ENCODE data around the gene C15orf61.

Gene C15orf61

GRCh38 chr15:67547836-67548235, 26.9 kb downstream of the C15orf61 start:
- Histone ChIP-seq H3K36me3 (peaks cover 18% of the 10 kb centered on the region), H3K27me3 (no peaks in the 10 kb centered on the region), H3K4me3 (ENCODE audit: low read depth in 1 of 2, low read length in 1 of 2) (no peak overlapping the region), H3K27ac (no peak overlapping the region), H3K4me1 (ENCODE audit: control insufficient read depth in 1 of 2, insufficient read depth in 1 of 2, low read depth in 1 of 2, low read length in 1 of 2) (peaks cover 5 to 7% of the 10 kb centered on the region in 2 experiments), H3K9me3 (no peaks in the 10 kb centered on the region)
- no peak for TF ChIP-seq CTCF (IDR thresholded peaks at IDR 0.05)

GRCh38 chr15:67548236-67548852, 27.4 kb downstream of the C15orf61 start:
- TF ChIP-seq CTCF (IDR thresholded peaks at IDR 0.05) = no peak
- Histone ChIP-seq H3K4me1 (ENCODE audit: control insufficient read depth in 1 of 2, insufficient read depth in 1 of 2, low read depth in 1 of 2, low read length in 1 of 2) (peaks cover under 1 to 2% of the 10 kb centered on the region in 2 experiments), H3K36me3 (peaks cover 18% of the 10 kb centered on the region), H3K4me3 (ENCODE audit: low read depth in 1 of 2, low read length in 1 of 2) (no peak overlapping the region), H3K27me3 (no peaks in the 10 kb centered on the region), H3K9me3 (no peaks in the 10 kb centered on the region), H3K27ac (no peak overlapping the region)

- no peak overlapping the region for H3K27ac ChIP-seq
- H3K36me3 ChIP-seq = peaks cover 18% of the 10 kb centered on the region
- no peaks in the 10 kb centered on the region for H3K9me3 ChIP-seq
- no peak overlapping the region for H3K4me3 ChIP-seq (ENCODE audit: low read depth in 1 of 2, low read length in 1 of 2)
- no peaks in the 10 kb centered on the region for H3K4me1 ChIP-seq (ENCODE audit: control insufficient read depth in 1 of 2, insufficient read depth in 1 of 2, low read depth in 1 of 2, low read length in 1 of 2)
- TF ChIP-seq CTCF (IDR thresholded peaks at IDR 0.05) = no peak
- no peaks in the 10 kb centered on the region for H3K27me3 ChIP-seq
These were observed 28.1 kb downstream of the C15orf61 start for GRCh38 chr15:67548862-67549651.

GRCh38 chr15:67549736-67550135, 28.8 kb downstream of the C15orf61 start:
- H3K4me3 ChIP-seq (ENCODE audit: low read depth in 1 of 2, low read length in 1 of 2) = no peak overlapping the region
- no peaks in the 10 kb centered on the region for H3K4me1 ChIP-seq (ENCODE audit: control insufficient read depth in 1 of 2, insufficient read depth in 1 of 2, low read depth in 1 of 2, low read length in 1 of 2)
- no peaks in the 10 kb centered on the region for H3K9me3 ChIP-seq
- H3K27ac ChIP-seq = no peak overlapping the region
- TF ChIP-seq CTCF (IDR thresholded peaks at IDR 0.05) = no peak
- peaks cover 18% of the 10 kb centered on the region for H3K36me3 ChIP-seq
- no peaks in the 10 kb centered on the region for H3K27me3 ChIP-seq

- TF ChIP-seq CTCF (IDR thresholded peaks at IDR 0.05) = no peak
- no peaks in the 10 kb centered on the region for H3K4me1 ChIP-seq (ENCODE audit: control insufficient read depth in 1 of 2, insufficient read depth in 1 of 2, low read depth in 1 of 2, low read length in 1 of 2)
- no peak overlapping the region for H3K27ac ChIP-seq
These were observed 29.6 kb downstream of the C15orf61 start for GRCh38 chr15:67550522-67550921.

More at GRCh38 chr15:67550522-67550921, 29.6 kb downstream of the C15orf61 start:
- no peak overlapping the region for H3K4me3 ChIP-seq (ENCODE audit: low read depth in 1 of 2, low read length in 1 of 2)
- no peaks in the 10 kb centered on the region for H3K27me3 ChIP-seq
- no peaks in the 10 kb centered on the region for H3K9me3 ChIP-seq
- peaks cover 18% of the 10 kb centered on the region for H3K36me3 ChIP-seq
